Measurements from ENCODE around the gene GP1BA.

GRCh38 chr17:4900231-4901107 is 31.6 kb upstream of the GP1BA start:
- TF ChIP-seq, protein P1, sequence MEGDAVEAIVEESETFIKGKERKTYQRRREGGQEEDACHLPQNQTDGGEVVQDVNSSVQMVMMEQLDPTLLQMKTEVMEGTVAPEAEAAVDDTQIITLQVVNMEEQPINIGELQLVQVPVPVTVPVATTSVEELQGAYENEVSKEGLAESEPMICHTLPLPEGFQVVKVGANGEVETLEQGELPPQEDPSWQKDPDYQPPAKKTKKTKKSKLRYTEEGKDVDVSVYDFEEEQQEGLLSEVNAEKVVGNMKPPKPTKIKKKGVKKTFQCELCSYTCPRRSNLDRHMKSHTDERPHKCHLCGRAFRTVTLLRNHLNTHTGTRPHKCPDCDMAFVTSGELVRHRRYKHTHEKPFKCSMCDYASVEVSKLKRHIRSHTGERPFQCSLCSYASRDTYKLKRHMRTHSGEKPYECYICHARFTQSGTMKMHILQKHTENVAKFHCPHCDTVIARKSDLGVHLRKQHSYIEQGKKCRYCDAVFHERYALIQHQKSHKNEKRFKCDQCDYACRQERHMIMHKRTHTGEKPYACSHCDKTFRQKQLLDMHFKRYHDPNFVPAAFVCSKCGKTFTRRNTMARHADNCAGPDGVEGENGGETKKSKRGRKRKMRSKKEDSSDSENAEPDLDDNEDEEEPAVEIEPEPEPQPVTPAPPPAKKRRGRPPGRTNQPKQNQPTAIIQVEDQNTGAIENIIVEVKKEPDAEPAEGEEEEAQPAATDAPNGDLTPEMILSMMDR (conservative IDR thresholded peaks at IDR 0.05 in 1 of 2, IDR thresholded peaks at IDR 0.05 in 1 of 2; ENCODE audit: low read depth in 1 of 2, low read length in 2 of 2): no peak
- TF ChIP-seq EZH2 (IDR thresholded peaks at IDR 0.05; ENCODE audit: low read length, missing control alignments): no peak
